HPDE6-E6E7 (cell line): ENCODE data around the gene AVPI1.
"Not testable (repeated sequence)": the region's sequence is repeated elsewhere in the genome, so short reads cannot be mapped to it uniquely, and the experiment has no call there.

Experiments
- DNase-seq: peaks from one replicate; pipeline ENCODE4 v3.0.0; 2011; ENCODE audit warnings: missing footprints; ENCODE audit errors: extremely low spot score

AVPI1 gene

GRCh38 chr10:97640868-97641811, 45.9 kb downstream of the AVPI1 start:
- no peak for DNase-seq

GRCh38 chr10:97640174-97640867, 46.7 kb downstream of the AVPI1 start, which contains the start of gene PI4K2A:
Gene PI4K2A (plus strand): TSS chr10:97640671. CDS start chr10:97640743, 72 bp downstream.
- peak; percentile 98 for DNase-seq

- not testable (repeated sequence) for DNase-seq
Observed at GRCh38 chr10:97639090-97639489, 48.0 kb downstream of the AVPI1 start.

- no peak for DNase-seq
Observed at GRCh38 chr10:97635577-97635976, 51.5 kb downstream of the AVPI1 start.

GRCh38 chr10:97633921-97634320, 53.1 kb downstream of the AVPI1 start:
- DNase-seq: no peak

GRCh38 chr10:97632949-97633884, 53.8 kb downstream of the AVPI1 start, which contains the start of gene MORN4:
Gene MORN4 (minus strand): TSS chr10:97633500. CDS start chr10:97619653, 13,847 bp downstream.
- peak; percentile 96 for DNase-seq

GRCh38 chr10:97631098-97631497, 55.9 kb downstream of the AVPI1 start:
- DNase-seq: no peak

- DNase-seq: no peak
Observed at GRCh38 chr10:97629289-97629688, 57.8 kb downstream of the AVPI1 start.

GRCh38 chr10:97628228-97628627, 58.8 kb downstream of the AVPI1 start:
- DNase-seq: no peak

- DNase-seq: no peak
Observed at GRCh38 chr10:97627731-97628130, 59.3 kb downstream of the AVPI1 start.
